Spinal cord (tissue), 10 donors: ENCODE measurements around the gene VSIR. TPM values are rescaled to one million over a fixed set of nuclear protein-coding genes. Genes with fewer than 3 reads are reported as not detected.

Source experiments
- DNase-seq, 6 donors: peaks; one replicate each; pipeline versions ENCODE4 v3.0.0 to v3.0.0-alpha.2; 2013 to 2015; ENCODE audit warnings: low spot score in 6 of 6, low read depth in 4 of 6
- H3K27ac ChIP-seq: one replicate; pipeline ENCODE4 v1.5.1; 2013; ENCODE audit warnings: low read depth, low read length, control low read depth
- H3K27me3 ChIP-seq: one replicate; pipeline ENCODE4 v1.6.1; 2013; ENCODE audit warnings: low read length; ENCODE audit not compliant: control insufficient read depth, insufficient read depth
- H3K36me3 ChIP-seq: one replicate; pipeline ENCODE4 v1.6.1; 2013; ENCODE audit warnings: low read length; ENCODE audit not compliant: control insufficient read depth, insufficient read depth
- H3K4me1 ChIP-seq: one replicate; pipeline ENCODE4 v1.6.1; 2013; ENCODE audit warnings: low read length; ENCODE audit not compliant: control insufficient read depth, insufficient read depth
- H3K4me3 ChIP-seq: one replicate; pipeline ENCODE4 v1.5.1; 2013; ENCODE audit warnings: low read depth, low read length, control low read depth
- H3K9me3 ChIP-seq: one replicate; pipeline ENCODE4 v1.6.1; 2013; ENCODE audit warnings: low read length; ENCODE audit not compliant: control insufficient read depth, insufficient read depth
- WGBS: methylation state at CpG from one replicate; pipeline ENCODE4 v1.1.5; 2013; ENCODE audit warnings: missing lambda C conversion rate; ENCODE audit not compliant: insufficient coverage; 5-methylcytosine and 5-hydroxymethylcytosine counted together
- polyA plus RNA-seq, 2 donors: library from polyadenylated mRNA; unstranded; fragments of 120-200 nt; gene quantifications; one replicate each; pipeline ENCODE4 v1.2.1, GENCODE V29; 2013; ENCODE audit not compliant: insufficient read length in 2 of 2
- total RNA-seq, 2 donors: library from RNA; depleted of rRNA in 1 of 2; stranded (reverse); fragments of 120-200 nt in 1 of 2; fragments of >200 nt in 1 of 2; gene quantifications; one replicate each; pipeline versions ENCODE4 v1.2.3 to v1.2.4, GENCODE V29; 2013 to 2014
- donor health status: healthy.

VSIR gene
- total and polyA plus RNA-seq, 4 donors, result 21.0 to 39.0 (median 33.3) TPM

DNA sequence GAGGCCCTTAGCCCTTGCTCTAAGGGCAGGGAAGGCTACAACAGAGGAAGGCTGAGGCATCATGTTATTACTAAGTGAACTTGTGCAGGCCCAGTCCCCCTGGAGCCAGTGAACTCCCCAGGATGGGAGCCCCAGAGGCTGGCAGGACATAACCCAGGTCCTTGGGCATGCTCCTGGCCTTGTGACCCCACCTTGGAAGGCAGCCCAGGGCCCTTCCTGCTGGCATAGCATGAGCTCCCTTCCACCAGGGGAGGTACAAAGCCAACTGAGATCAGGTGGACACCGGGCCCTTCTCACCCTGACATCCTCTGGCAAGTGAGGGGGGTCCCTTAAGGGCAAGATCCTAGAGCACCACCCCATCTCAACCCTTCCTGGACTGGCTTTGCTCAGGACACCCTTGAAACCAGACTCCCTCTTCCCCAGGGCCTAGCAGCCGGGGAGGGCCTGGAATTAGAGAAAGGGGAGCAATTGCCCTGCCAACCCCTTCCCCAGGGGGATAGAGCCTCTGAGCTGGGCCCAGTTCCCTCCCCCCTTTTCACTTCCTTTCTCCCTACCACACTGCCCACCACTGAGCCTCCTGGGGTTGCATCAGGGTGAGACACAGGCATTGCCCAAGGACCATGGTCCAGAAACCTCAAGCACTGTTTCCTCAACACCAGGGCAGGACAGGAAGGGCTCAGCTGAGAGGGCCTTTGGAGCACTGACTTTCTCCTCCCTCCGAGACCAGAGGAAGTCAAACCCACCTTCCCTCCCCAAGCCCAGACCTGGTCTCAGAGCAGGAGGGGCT is 1.8 kb upstream of the VSIR start:
- Histone ChIP-seq H3K36me3 (no peaks in the 10 kb centered on the region), H3K9me3 (no peaks in the 10 kb centered on the region), H3K27me3 (peaks cover 2% of the 10 kb centered on the region), H3K4me1 (peaks cover 41% of the 10 kb centered on the region), H3K4me3 (no peak overlapping the region), H3K27ac (no peak overlapping the region)
- DNase-seq, result no peak
- WGBS, result 100% methylated on average over 3 of the region's 3 CpGs

- Histone ChIP-seq H3K9me3 (no peaks in the 10 kb centered on the region), H3K27ac (peak overlapping the region; percentile 20), H3K27me3 (peaks cover 2% of the 10 kb centered on the region), H3K4me1 (peaks cover 44% of the 10 kb centered on the region), H3K36me3 (no peaks in the 10 kb centered on the region), H3K4me3 (peak overlapping the region; percentile 49)
- 68% methylated on average over 4 of the region's 4 CpGs for WGBS
- no peak for DNase-seq
These were observed 494 bp downstream of the VSIR start for GRCh38 chr10:71772832-71773220.

DNA sequence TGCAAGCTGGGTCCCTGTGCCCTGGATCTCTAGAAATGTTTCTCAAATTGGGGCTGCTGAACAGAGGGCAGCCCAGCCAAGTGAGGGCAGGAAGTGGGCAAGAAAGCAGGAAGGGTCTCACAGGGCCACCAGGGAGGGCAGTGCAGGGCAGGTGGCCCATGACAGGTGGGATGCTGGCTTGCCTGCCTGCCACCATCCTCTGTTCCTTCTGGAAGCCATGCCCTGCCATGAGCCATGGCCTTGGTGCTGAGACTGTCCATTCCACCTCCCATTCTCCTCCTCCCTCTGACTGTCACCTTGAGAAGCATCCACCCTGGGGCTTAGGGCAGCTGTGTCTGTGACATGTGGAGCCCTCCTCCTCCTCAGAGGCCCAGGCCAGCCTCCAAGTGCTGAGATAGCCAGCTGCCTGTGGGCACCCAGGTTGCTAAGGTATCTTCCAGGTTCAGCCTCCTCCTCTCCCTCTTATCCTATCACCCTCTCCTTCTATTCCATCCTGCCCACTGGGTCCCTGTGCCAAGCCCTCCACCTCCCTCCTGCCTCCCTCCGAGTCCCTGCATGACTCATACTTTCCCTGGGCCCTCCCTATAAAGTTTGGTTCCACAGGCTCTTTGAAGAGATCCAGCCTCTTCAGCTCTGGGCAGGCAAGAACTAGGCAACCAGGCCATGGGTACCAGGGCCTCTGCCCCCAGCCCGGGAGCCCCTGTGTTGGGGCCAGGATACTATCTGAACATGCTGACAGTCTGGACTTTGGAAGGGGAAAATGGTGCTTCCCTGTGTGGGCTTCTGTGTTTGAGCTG is 1.3 kb downstream of the VSIR start:
- DNase-seq, result no peak
- no peaks in the 10 kb centered on the region for H3K36me3 ChIP-seq
- H3K4me3 ChIP-seq, result peak overlapping the region; percentile 49
- H3K27ac ChIP-seq, result no peak overlapping the region
- WGBS, result 67% methylated on average over 2 of the region's 2 CpGs
- peaks cover 52% of the 10 kb centered on the region for H3K4me1 ChIP-seq
- peaks cover 2% of the 10 kb centered on the region for H3K27me3 ChIP-seq
- no peaks in the 10 kb centered on the region for H3K9me3 ChIP-seq

- DNase-seq, result no peak
- H3K4me1 ChIP-seq, result peaks cover 58% of the 10 kb centered on the region
- peaks cover 2% of the 10 kb centered on the region for H3K27me3 ChIP-seq
- no peak overlapping the region for H3K27ac ChIP-seq
- H3K9me3 ChIP-seq, result no peaks in the 10 kb centered on the region
- no peaks in the 10 kb centered on the region for H3K36me3 ChIP-seq
- WGBS, result 91% methylated on average over 1 of the region's 2 CpGs
- no peak overlapping the region for H3K4me3 ChIP-seq
These were observed 2.1 kb downstream of the VSIR start for GRCh38 chr10:71771204-71771603.

- Histone ChIP-seq H3K36me3 (peaks cover 1% of the 10 kb centered on the region), H3K9me3 (no peaks in the 10 kb centered on the region), H3K27ac (no peak overlapping the region), H3K27me3 (peaks cover 2% of the 10 kb centered on the region), H3K4me3 (no peak overlapping the region), H3K4me1 (peaks cover 62% of the 10 kb centered on the region)
- no peak for DNase-seq
- WGBS, result 80% methylated on average over 3 of the region's 3 CpGs
These were observed 2.5 kb downstream of the VSIR start for GRCh38 chr10:71770789-71771188.

DNA sequence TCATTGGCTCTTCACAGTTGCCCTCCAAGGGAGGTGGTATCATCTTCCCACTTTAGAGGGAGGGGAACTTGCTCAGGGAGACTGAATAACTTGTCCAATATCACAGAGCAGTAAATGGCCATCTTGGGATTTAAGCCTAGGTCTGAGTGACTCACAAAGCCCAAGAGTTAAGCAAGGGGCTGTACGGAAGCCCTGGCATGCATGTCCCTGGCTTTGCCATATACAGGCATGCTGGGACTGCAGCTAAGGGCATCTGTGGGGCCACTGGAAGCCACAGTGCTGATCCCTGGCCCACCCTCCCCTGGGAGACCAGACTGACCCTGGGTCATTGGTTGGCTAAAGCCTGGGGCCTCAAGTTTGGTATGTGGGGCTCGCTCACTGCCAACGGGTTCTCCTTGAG is 3.1 kb downstream of the VSIR start:
- no peak for DNase-seq
- H3K27ac ChIP-seq, result no peak overlapping the region
- WGBS, result 96% methylated on average over 1 of the region's 3 CpGs
- no peak overlapping the region for H3K4me3 ChIP-seq
- H3K9me3 ChIP-seq, result no peaks in the 10 kb centered on the region
- H3K4me1 ChIP-seq, result peaks cover 64% of the 10 kb centered on the region
- peaks cover 2% of the 10 kb centered on the region for H3K36me3 ChIP-seq
- peaks cover 2% of the 10 kb centered on the region for H3K27me3 ChIP-seq

DNA sequence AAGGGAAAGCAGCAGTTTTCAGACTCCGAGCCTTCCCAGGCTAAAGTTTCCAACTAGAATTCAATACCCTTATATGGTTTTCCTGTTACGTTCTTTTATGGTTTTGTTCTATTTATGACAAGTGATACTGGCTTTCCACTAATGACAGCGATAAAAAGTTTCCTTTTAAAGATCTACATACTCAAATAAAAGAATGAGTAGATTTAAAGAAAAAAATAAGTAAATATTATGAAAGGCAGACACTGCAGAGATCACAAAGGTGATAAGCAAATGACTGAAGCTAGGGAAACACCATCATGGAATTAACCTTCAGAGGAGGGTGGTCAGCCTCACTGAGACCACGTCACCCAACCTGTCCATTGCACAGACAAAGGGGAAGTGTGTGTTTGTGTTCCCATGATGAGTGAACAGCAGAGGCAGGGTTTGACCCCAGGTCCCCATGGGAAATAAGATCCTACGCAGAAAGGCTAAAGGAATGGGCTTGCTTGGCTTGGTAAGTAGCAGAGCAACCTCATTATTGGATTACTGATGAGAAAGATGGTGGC is 4.0 kb downstream of the VSIR start:
- Histone ChIP-seq H3K4me1 (peaks cover 63% of the 10 kb centered on the region), H3K9me3 (no peaks in the 10 kb centered on the region), H3K36me3 (peaks cover 2% of the 10 kb centered on the region), H3K4me3 (no peak overlapping the region), H3K27me3 (no peaks in the 10 kb centered on the region), H3K27ac (peak overlapping the region; percentile 54)
- WGBS, result 100% methylated on average over 1 of the region's 5 CpGs
- no peak for DNase-seq

DNA sequence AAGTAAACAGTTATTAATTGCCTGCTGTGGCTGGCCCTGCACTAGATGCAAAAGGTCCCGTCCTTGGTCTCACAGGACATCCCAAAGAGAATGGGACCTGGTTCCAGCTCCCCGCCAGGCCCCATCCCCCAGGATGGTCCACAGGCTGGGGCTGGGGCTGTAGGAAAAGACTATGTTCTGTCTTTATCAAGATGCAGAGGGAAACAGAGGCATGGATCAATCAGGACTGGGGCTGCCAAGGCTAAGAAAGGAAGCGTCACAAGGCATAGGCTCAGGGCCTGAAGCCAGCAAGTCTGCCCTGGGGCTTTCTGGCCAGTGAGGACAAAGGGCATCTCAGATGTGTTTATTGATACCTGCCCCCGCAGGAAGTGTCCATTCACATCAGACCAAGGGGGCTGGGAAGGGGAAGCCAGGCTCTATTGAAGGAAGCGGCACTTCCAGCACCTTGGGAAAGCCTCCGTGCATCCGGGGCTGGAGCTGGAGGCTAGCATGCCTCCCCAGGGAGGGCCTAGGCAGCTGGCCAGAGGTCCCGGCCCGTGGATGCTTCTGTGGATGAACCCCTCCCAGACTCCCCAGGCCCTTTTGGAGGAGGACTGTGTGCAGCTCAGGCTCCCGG is 5.8 kb downstream of the VSIR start:
- H3K4me3 ChIP-seq, result no peak overlapping the region
- no peaks in the 10 kb centered on the region for H3K9me3 ChIP-seq
- peak overlapping the region; percentile 65 for H3K27ac ChIP-seq
- 54% methylated on average over 9 of the region's 10 CpGs for WGBS
- peaks cover 55% of the 10 kb centered on the region for H3K4me1 ChIP-seq
- peaks cover 2% of the 10 kb centered on the region for H3K36me3 ChIP-seq
- H3K27me3 ChIP-seq, result no peaks in the 10 kb centered on the region
- DNase-seq, result peak in 1 of 6 donors; percentile 42

- H3K27me3 ChIP-seq, result no peaks in the 10 kb centered on the region
- H3K4me1 ChIP-seq, result peaks cover 48% of the 10 kb centered on the region
- no peak overlapping the region for H3K4me3 ChIP-seq
- peak in 1 of 6 donors; percentile 56 for DNase-seq
- 63% methylated on average over 10 of the region's 10 CpGs for WGBS
- H3K9me3 ChIP-seq, result no peaks in the 10 kb centered on the region
- peaks cover 2% of the 10 kb centered on the region for H3K36me3 ChIP-seq
- H3K27ac ChIP-seq, result peak overlapping the region; percentile 65
These were observed 6.5 kb downstream of the VSIR start for GRCh38 chr10:71766717-71767419.
